Gastroesophageal sphincter (tissue), 3 donors: Measurements from ENCODE around the gene RNFT1.

Source experiments
- CTCF ChIP-seq, 4 experiments: fragments of 200-600 bp in 2 of 4; fragments of 450-650 bp in 2 of 4; sonication (generic) in 1 of 4; IDR thresholded peaks; one replicate each; pipeline ENCODE4 v1.5.1; 2017 to 2019; ENCODE audit warnings: antibody characterized with exemption in 4 of 4, mild to moderate bottlenecking in 2 of 4, moderate library complexity in 2 of 4
- EP300 ChIP-seq: sonication (generic); formaldehyde crosslinking; IDR thresholded peaks from one replicate; pipeline ENCODE4 v1.6.1; 2017; ENCODE audit warnings: antibody characterized with exemption, mild to moderate bottlenecking
- POLR2A ChIP-seq, 2 donors: fragments of 450-650 bp; IDR thresholded peaks; one replicate each; pipeline ENCODE4 v1.6.1; 2017; ENCODE audit warnings: antibody characterized with exemption in 2 of 2, mild to moderate bottlenecking in 2 of 2, moderate library complexity in 1 of 2
- POLR2AphosphoS5 ChIP-seq: sonication (generic); formaldehyde crosslinking; IDR thresholded peaks from one replicate; pipeline ENCODE4 v1.6.1; 2017; ENCODE audit warnings: antibody characterized with exemption

GRCh38 chr17:59954856-59955255 lies 9.7 kb downstream of the RNFT1 start:
- no peak for TF ChIP-seq CTCF (IDR thresholded peaks at IDR 0.05)
- no peak for TF ChIP-seq POLR2A (IDR thresholded peaks at IDR 0.05)
- no peak for TF ChIP-seq EP300
- TF ChIP-seq POLR2AphosphoS5, result no peak
